ENCODE results near the gene MAL.

The MAL gene

DNA sequence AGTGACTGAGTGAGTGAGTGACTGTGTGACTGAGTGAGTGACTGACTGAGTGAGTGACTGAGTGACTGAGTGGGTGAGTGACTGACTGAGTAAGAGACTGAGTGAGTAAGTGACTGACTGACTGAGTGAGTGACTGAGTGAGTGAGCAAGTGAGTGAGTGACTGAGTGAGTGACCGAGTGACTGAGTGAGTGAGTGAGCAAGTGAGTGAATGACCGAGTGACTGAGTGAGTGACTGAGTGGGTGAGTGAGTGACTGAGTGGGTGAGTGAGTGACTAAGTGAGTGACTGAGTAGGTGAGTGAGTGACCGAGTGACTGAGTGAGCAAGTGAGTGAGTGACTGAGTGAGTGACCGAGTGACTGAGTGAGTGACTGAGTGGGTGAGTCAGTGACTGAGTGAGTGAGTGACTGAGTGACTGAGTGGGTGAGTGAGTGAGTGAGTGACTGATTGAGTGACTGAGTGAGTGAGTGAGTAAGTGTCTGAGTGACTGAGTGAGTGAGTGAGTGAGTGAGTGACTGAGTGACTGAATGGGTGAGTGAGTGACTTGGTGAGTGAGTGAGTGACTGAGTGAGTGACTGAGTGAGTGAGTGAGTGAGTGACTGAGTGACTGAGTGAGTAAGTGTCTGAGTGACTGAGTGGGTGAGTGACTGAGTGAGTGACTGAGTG is 13.3 kb downstream of the MAL start:
- H3K4me3 ChIP-seq (ENCODE audit: low read depth, low read length) = no peak overlapping the region
- TF ChIP-seq, protein P1, sequence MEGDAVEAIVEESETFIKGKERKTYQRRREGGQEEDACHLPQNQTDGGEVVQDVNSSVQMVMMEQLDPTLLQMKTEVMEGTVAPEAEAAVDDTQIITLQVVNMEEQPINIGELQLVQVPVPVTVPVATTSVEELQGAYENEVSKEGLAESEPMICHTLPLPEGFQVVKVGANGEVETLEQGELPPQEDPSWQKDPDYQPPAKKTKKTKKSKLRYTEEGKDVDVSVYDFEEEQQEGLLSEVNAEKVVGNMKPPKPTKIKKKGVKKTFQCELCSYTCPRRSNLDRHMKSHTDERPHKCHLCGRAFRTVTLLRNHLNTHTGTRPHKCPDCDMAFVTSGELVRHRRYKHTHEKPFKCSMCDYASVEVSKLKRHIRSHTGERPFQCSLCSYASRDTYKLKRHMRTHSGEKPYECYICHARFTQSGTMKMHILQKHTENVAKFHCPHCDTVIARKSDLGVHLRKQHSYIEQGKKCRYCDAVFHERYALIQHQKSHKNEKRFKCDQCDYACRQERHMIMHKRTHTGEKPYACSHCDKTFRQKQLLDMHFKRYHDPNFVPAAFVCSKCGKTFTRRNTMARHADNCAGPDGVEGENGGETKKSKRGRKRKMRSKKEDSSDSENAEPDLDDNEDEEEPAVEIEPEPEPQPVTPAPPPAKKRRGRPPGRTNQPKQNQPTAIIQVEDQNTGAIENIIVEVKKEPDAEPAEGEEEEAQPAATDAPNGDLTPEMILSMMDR (IDR thresholded peaks at IDR 0.05; ENCODE audit: low read depth, low read length, missing control alignments) = no peak
- DNase-seq = no peak
- H3K36me3 ChIP-seq (replicated peaks) = no peaks in the 10 kb centered on the region
- peaks cover 2% of the 10 kb centered on the region for H3K27me3 ChIP-seq (replicated peaks)
- H3K27ac ChIP-seq = no peak overlapping the region
- in situ Hi-C loops (cut with HindIII; ENCODE audit: low pct_ligation_motif_present, low sequenced_read_pairs) = no loop called here

GRCh38 chr2:95039363-95039762 is 13.9 kb downstream of the MAL start:
- H3K27me3 ChIP-seq (replicated peaks) = peaks cover 2% of the 10 kb centered on the region
- no peak overlapping the region for H3K4me3 ChIP-seq (ENCODE audit: low read depth, low read length)
- no peak for DNase-seq
- in situ Hi-C loops (cut with HindIII; ENCODE audit: low pct_ligation_motif_present, low sequenced_read_pairs) = no loop called here
- no peaks in the 10 kb centered on the region for H3K36me3 ChIP-seq (replicated peaks)
- no peak overlapping the region for H3K27ac ChIP-seq
- TF ChIP-seq, protein P1 (IDR thresholded peaks at IDR 0.05; ENCODE audit: low read depth, low read length, missing control alignments) = no peak

DNA sequence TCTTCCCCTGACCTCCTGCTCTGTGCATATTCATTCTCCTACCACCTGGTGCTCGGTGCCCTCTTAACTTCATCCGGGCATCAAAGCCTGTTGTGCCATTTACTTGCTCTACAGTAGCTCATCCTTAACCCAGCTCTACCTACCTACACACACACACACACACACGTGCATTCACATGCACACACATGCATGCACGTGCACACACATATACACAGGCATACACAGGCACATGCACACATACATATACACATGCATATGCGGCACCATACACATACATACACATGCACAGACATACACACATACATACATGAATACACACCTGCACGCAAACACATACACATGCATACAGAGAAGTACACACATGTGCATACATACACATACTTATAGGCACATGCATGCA is 14.5 kb downstream of the MAL start:
- in situ Hi-C loops (cut with HindIII; ENCODE audit: low pct_ligation_motif_present, low sequenced_read_pairs) = no loop called here

DNA sequence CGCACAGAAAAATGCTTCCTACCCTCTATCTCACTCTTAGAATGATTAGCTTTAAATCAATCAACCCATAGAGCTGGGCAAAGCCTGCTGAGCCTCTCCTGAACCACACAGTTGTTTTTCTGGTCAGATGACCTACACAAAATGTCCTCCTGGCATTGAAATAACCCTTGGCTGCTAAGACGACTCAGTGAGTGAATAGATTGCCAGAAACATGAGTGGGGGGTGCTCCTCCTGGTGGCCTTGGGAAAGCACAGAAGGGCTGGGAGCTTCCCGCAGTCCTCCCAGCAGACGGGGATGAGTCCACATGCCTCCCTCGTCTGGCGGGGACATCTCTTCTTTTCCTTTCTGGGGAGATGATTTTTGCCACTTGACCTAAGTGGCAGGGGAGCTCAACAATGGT is 14.9 kb downstream of the MAL start:
- no peak overlapping the region for H3K27ac ChIP-seq
- in situ Hi-C loops (cut with HindIII; ENCODE audit: low pct_ligation_motif_present, low sequenced_read_pairs) = no loop called here
- H3K4me3 ChIP-seq (ENCODE audit: low read depth, low read length) = no peak overlapping the region
- no peak for DNase-seq
- peaks cover 2% of the 10 kb centered on the region for H3K27me3 ChIP-seq (replicated peaks)
- no peaks in the 10 kb centered on the region for H3K36me3 ChIP-seq (replicated peaks)
- TF ChIP-seq, protein P1 (IDR thresholded peaks at IDR 0.05; ENCODE audit: low read depth, low read length, missing control alignments) = no peak

More for the DNA sequence above, 14.5 kb downstream of the MAL start:
- no peak overlapping the region for H3K4me3 ChIP-seq (ENCODE audit: low read depth, low read length)
- DNase-seq = no peak
- no peaks in the 10 kb centered on the region for H3K36me3 ChIP-seq (replicated peaks)
- TF ChIP-seq, protein P1 (IDR thresholded peaks at IDR 0.05; ENCODE audit: low read depth, low read length, missing control alignments) = no peak
- H3K27ac ChIP-seq = no peak overlapping the region
- H3K27me3 ChIP-seq (replicated peaks) = peaks cover 2% of the 10 kb centered on the region

DNA sequence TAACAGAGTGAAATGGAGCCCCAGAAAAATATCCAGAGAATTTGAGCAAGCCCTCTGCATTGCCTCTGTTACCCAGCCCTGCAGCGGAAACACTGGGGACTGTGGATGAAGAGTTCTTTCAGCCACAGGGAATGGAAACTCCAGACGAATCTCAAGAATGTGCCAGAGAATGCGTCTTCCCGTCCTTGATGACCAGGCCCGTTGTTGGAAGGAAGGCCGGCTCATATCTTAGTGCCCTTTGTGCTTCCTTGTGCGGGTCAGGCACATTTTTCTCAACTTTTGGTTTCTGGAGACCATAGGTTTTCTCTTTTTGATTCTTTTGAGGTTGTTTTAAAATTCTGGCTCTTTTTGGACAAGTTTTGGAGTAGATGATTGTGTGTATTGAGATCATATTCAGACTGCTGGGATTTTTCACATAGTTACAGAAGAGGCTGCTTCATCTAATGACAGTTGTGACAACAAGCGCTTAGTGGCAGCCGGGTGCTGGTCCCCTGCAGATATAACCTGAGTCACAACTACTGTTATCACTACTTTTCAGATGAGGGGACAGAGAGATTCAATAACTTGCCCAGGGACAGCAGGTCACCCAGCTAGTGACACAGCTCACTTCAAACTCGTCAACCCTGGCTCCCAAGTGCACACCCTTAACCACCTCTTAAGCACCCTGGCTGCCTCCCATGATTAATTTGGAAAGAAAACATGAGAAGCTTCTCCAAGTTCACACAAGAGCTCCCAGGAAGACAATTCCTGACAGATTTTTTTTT is 15.7 kb downstream of the MAL start:
- TF ChIP-seq, protein P1 (IDR thresholded peaks at IDR 0.05; ENCODE audit: low read depth, low read length, missing control alignments) = no peak
- no peak for DNase-seq
- Histone ChIP-seq H3K4me3 (ENCODE audit: low read depth, low read length) (no peak overlapping the region), H3K36me3 (replicated peaks) (no peaks in the 10 kb centered on the region), H3K27me3 (replicated peaks) (peaks cover 2% of the 10 kb centered on the region), H3K27ac (no peak overlapping the region)
- in situ Hi-C loops (cut with HindIII; ENCODE audit: low pct_ligation_motif_present, low sequenced_read_pairs) = no loop called here
